ENCODE measurements around the gene FCF1. TPM values are rescaled to one million over a fixed set of nuclear protein-coding genes. Genes with fewer than 3 reads are reported as not detected.

Gene FCF1, protein sequence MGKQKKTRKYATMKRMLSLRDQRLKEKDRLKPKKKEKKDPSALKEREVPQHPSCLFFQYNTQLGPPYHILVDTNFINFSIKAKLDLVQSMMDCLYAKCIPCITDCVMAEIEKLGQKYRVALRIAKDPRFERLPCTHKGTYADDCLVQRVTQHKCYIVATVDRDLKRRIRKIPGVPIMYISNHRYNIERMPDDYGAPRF
- total RNA-seq (2014; rRNA removed; shearing (Covaris generic)) = 28.5 and 29.9 TPM in 2 replicates

DNA sequence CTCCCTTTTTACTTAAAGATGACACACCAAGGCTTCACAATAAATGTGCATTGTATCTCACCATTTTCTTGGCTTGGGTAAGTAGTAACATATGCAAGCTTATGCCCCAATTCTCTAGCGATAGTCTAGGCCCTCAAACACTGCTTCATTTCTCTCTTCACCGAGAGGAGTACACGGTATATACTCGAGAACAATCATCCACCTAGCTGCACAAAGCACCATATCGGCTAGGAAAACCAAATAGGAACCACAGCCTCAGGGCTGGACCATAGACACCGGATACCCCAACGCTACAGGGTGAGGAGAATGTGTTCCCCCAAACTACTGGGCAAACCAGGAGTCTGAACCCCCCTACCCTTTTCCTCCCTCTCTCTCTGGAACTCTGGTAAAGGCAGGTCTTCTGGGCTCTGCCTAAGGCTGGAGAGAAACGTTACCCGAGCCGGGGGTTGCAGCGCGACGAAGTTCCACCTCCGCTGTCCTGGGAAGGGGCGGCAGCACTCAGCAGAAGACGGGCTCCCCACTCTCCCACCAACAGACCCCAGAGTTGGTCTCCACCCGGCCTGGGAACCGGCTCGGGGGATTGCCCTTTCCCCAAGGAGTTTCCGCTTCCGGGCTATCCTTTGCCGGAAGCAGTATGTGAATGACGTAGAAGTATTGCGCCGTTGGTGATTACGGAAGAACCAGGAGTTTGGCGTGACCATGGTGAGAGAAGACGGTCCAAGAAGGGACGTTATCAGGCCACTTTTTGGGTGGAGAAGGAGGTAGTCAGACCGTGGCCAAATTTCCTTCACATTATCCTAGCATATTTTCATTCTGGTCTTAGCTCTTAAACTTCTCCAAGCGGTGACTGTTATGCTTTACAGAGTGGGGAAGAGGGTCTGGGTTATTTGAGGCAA is at the start of gene FCF1, which contains the start of gene AREL1:
Gene FCF1, plus strand, starts transcription at position 646 of the 896 bp plus-strand sequence. Its CDS starts 54 bp downstream, at position 700.
Gene AREL1, minus strand, starts transcription at position 582 of the 896 bp plus-strand sequence. CDS start 27,465 bp downstream, outside the sequence.
- DNase-seq (ENCODE audit: low read depth) = peak; percentile 86

DNA sequence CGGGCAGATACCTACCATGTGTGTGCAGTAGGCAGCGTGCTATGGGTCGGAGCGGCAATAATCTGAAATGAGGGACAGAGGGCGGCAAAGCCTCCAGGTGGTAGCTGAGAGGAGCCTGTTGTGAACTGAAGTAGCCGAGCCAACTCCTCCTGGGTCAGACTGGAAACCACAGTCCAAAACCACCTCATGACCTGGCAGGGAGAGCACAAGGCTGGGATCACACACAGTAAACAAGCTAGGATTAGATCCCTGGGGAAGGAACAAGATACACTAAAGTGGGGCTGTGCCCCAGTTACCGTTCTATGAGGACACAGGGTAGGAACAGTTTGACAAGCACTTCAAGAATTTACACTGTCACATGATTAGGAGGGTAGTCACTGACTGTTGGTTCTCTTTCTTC is 49.1 kb upstream of the FCF1 start:
- DNase-seq (ENCODE audit: low read depth) = no peak

DNA sequence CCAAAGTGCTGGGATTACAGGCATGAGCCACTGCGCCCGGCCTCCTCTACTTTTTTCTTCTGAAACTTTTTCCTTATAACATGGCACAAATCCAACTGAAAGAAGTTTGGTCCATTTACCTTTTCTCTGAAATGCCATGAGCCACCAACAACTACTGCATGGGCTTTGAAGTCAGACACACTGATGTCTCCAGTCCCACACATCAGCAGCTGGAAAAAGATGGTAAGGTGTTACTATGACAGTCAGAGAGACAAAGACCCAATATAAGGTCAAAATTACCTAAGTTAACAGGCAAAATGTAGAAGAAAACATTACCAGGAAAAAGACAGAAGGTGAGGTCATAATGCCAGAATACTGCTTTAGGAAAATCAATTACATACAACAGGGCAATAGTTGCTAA is 48.2 kb upstream of the FCF1 start:
- DNase-seq (ENCODE audit: low read depth) = no peak

DNA sequence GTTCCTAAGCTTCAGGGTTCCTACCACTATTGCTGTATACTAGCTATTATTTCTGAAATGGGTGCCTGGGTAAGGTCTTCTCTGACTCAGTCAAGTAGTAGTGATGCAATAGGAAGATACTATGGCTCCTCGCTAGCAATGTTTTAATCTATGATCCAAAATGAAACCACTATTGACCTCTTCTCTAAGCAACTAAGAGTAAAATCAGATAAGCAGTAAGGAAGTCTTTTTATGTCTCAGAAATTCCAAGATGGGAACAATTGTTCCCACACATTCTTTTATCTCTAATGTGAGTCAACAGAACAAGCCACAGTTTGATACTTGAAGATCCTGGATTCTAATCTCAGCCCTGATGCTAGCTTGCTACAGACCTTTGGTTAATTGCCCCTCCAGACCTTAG is 45.2 kb upstream of the FCF1 start:
- peak; percentile 47 for DNase-seq (ENCODE audit: low read depth)

DNA sequence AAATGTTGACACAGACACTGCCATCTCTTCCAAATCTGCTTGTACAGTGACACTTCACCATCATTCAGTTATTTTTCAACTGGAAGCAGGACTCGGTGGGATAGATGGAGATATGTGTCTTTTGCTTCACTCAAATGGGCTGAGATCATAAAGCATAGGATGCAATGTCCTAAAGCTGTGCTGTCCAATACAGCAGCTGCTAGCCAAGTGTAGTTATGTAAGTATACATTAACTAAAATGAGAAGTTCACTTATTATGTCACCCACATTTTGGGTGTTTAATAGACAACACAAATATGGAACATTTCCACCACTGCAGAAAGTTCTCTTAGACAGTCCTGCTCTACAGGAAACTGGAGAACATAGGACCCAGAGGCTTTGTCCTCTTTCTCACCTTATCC is 43.7 kb upstream of the FCF1 start:
- no peak for DNase-seq (ENCODE audit: low read depth)

DNA sequence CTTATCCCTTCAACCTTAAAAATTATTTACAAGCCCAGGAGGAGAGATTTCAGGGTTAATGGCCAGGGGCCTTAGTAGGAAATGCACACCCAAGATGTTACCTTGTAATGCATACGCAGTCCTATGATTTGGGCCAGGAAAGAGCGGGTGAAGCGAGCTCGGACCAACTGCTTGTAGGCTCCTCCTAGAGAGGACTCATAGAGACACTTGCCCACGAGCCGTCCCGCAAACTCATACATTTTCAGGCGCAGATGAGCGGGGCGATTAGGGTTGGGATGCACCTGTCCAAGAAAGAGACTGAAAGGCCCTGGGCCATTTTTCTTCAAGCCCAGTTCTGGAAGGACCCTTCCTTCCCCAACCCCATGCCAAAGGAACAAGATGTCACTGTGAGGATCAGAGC is 43.1 kb upstream of the FCF1 start:
- no peak for DNase-seq (ENCODE audit: low read depth)

DNA sequence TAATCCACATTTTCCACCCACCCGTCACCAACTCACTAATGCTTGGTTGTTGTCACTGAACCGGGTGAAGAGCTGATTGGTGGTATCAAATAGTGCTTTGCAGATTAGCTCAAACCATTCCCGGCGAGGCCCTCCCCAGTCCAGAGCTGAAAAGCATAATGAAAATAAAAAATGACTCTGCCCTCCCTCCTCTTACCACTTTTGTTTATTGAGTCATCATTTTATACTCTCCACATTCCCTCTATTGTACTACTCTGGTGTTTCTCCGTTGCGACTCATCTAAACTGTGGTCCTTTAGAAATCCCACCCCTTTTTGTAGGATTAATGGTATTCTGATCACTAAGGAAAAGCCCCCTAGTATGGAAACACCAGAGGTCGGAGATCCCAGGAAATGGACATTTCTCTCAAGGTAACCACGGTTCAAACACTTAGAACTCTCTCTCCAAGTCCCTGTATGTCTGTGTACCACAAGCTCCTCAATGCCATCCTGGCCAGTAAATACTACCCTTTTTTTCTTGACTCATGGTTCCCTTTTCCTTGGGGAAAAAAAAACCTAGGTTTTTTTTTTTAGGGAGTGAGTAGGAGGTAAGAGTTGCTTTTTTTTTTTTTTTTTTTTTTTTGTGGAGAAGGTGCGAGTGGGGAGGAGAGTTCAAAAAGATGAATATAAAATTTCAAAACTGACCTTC is 42.1 kb upstream of the FCF1 start:
- peak; percentile 55 for DNase-seq (ENCODE audit: low read depth)

DNA sequence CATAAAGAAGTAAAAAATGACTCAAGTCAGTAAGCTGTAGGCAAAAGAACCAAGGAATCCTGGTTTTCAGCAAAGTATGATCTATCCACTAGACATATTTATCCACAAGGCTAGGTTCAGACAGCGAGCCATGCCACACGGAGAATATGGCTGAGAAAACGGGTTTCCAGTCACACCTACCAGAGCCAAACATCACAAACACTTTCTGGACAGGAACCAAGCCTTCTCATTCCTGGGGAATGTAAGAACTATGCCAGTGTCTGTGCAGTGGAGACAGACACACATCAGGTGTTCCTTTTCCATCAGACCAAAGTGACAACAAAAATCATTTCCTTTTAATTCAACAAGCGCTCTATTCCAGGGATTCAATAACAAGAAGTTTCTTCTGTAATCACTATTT is 41.2 kb upstream of the FCF1 start:
- peak; percentile 64 for DNase-seq (ENCODE audit: low read depth)

DNA sequence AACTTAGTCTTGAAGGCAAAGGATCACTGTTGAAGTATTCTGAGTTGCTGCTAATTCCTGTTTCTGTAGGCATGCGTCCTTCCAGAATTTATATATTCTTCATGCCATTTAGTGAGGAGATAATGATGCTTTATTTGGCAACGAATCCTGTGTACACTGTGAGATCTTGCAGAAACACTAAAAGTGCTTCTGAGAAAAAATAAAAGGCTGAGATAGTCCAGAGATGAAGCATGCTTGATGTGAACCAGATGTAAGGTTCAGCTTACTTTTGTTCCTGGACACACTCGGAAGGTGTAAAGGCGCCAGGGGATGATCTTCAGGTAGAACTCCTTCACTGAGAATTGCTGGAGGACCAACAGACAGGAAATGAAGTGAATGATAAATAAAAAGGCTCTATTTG is 39.2 kb upstream of the FCF1 start:
- DNase-seq (ENCODE audit: low read depth) = no peak

DNA sequence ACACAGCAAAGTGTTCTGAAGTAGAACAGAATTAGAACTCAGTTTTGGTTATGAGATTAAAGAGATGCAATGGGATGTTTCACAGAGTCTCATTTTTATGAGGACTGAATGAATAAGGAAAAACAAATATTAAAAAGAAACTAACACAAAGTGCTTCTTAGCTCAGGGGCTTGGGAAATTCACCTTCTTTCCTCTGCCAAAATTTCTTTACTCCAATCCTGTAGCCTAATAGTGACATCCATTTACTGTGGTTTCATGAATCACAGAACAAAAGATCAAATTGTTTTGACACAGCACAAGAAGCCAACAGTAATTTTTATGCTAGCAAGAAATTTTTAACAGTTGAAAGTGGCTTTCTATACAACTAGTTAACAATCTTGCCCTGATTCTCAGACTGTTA is 37.7 kb upstream of the FCF1 start:
- no peak for DNase-seq (ENCODE audit: low read depth)

DNA sequence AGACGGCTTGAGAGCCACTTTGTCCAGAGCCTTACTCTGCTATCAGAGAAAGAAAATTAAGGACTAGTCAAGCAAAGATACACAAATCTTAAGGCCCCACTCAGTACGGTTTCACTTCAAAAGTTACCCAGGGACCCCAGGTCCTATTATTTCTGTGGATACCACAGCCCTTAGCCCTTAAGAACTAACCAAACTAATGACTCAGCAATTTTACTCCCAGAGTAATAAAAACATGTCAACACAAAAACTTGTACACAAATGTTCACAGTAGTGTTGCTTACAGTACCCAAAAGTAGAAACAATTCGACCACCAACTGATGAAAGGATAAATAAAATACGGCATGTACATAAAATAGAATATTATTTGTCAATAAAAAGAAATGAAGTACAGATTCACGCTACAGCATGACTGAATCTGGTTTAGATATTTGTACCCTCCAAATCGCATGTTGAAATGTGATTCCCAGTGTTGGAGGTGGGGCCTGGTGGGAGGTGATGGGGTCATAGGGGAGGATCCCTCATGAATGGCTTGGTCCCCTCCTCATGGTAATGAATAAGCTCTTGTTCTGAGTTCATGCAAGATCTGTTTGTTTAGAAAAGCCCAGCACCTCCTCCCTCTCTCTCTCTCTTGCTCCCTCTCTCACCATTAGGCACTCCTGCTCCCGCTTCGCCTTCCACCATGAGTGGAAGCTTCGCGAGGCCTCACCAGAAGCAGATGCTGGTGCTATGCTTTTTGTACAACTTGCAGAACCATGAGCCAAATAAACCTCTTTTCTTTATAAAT is 30.6 kb upstream of the FCF1 start:
- no peak for DNase-seq (ENCODE audit: low read depth)

DNA sequence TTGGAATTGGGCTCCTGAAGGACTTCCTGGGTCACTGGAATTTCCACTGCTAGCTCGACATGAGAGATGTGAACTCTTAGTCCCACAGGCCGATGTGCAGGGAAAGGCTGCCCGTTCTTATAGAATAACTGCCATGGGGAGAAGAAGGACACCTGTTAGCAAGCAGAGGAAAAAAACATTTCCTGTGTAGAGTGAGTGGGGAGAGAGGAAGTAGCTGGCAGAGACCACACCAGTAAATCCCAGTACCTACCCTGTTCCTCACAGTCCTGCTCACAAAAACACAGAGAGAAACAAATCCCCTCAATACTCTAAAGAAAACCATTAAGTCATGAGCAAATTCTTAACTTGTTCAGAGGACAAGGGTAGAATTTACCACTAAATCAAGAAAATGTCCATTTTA is 29.5 kb upstream of the FCF1 start:
- DNase-seq (ENCODE audit: low read depth) = no peak

DNA sequence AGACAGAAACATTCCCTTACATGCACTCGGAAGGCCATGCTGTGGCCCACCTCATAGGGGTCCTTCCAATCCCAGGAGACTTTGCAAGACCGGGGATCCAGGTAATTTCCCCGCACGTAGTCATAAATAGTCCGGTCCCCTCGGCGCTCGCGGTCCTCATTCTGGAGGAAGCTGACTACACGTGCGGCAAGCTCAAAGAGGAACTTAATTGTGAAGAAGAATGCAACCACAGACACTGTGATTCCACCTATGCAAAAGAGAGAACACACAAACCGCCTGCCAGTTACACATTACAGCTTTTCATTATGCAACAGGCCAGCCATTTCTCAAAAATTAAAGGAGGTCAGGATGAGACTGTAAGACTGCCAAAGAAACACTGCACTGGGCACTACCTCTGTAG is 28.5 kb upstream of the FCF1 start:
- no peak for DNase-seq (ENCODE audit: low read depth)

DNA sequence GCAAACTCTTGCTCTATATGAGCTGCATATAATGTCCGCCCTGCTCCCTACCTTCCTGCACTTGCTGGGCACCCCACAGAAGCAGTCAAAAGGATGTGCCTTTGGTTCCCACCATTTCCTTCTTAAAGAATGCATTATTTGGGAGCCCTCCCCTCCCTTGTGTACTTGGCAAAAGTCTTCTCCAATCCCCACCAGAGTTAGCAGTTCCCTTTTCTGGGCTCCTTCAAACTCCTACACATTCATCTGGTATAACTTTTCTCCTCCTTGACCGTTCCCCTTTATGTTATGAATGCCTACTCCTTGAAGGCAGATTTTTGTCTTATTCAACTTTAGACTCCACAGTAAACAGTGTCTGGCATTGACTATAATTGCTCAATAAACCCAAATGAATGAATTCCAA is 27.9 kb upstream of the FCF1 start:
- no peak for DNase-seq (ENCODE audit: low read depth)

DNA sequence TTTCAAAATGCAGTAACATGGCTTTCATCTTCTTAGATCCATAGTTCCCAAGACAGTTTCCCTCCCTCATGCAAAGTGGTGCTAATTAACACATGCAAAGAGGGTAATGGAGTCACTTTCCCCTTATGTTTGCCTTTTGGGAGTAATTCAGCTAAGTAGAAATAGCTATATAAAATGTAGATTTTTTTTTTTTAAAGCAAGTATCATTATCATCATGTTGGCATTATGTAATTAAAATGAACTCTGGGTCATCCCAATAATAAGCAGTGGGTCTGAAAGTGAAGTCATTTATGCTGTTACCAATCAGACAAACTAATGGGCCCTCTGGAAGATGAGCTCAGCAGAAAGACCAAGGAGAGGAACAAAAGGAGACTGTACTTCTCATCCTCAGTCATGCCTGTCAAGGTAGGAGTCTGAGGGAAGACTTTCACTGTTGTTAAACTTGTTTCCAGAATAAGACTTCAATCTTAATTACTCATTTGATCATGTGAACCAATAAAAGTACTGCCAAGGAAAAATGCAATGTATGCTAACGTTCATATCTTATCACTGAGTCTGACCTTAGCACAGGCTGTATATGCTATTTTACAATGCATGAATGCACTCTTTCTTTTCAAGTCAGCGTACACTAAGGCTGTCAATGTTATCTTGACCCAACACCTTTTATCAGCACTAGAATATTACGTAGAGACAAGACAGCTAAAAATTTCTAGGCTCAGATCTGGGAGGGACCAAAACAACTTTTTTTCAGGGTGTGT is 26.8 kb upstream of the FCF1 start:
- DNase-seq (ENCODE audit: low read depth) = no peak

DNA sequence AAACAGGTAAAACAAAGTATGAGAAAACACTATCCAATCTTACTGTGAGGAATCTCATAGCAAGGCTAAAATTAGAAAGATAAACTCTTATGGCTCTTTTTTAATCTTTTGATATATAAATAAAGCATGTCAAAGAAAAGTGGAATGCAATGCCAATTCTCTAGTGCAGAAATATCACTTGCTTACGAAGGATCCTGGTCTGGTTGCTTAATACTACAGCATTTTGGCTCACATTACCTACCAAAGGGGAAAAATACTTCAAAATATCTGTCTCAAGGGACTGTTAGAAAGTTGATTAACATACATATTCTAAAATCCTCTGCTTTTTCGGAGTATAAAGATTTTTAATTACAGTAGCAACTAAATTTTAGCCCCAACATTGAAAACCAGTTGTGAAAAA is 21.5 kb upstream of the FCF1 start:
- no peak for DNase-seq (ENCODE audit: low read depth)

DNA sequence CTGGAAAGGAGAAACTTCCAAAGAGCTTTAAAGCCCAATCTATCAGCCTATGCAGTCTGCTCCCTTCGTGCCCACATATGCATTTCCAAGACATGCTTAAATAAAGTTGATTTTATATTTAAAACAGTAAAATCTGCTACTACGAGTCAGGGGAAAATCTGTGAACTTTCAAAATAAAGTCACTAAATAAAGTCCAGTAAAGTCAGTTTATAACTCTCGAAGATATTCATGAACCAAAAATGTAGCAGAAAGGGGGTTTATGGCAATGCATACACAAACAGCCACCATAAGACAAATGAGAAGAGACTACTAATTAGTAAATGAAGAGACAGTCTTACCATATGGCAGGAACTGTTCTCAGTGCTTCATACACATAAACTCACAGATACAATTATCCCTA is 19.8 kb upstream of the FCF1 start:
- DNase-seq (ENCODE audit: low read depth) = no peak

DNA sequence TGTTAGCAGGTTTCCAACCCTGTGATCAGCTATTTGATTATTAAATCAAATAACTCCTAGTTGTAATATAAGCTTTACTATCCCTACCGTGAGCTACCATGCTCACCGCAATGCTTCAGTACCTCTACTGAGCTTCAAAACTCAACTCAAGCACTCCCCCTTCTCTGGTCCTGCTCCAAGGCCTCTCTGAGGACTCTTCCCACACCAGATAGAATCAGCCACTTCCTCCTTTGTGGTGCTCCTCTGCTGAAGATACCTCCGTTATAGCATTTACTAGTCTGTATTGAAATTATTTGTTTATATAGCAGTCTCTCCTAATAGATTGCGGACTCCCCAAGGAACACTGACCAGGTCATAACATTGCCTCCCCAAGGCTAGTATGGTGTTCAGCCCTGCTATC is 17.5 kb upstream of the FCF1 start:
- no peak for DNase-seq (ENCODE audit: low read depth)

DNA sequence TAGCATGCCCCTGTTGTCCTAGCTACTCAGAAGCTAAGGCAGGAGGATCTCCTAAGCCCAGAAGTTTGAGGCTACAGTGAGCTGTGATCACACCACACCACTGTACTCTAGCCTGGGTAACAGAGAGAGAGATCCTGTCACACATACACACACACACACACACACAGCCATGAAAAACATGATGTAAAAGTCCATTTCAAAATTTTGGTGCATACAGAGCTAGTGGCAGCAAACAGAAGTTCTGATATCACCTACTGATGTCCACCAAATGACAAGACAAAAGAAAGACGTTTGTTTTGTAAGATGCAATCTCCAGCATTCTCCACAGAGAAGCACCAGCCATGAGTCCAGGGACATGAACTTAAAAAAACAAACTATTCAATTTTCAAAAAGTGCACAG is 15.9 kb upstream of the FCF1 start:
- no peak for DNase-seq (ENCODE audit: low read depth)

DNA sequence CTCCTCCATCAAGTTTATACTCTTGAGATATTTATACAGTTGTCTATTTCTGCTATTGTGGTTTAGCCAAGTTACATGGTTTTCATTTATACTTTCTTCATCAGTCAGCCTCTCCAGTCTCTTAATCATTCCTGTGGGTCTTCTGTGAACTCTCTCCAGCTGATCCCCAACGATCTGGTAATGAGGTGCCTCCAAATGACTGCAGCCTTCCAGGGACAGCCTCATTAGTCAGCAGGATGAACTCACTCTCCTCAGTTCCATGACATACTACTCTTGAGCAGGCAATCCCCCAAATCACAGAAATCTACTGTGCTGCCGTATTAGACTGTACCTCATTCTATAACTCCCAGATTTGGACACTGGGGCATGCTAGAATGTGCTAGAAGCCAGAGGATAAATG is 15.4 kb upstream of the FCF1 start:
- DNase-seq (ENCODE audit: low read depth) = peak; percentile 49

DNA sequence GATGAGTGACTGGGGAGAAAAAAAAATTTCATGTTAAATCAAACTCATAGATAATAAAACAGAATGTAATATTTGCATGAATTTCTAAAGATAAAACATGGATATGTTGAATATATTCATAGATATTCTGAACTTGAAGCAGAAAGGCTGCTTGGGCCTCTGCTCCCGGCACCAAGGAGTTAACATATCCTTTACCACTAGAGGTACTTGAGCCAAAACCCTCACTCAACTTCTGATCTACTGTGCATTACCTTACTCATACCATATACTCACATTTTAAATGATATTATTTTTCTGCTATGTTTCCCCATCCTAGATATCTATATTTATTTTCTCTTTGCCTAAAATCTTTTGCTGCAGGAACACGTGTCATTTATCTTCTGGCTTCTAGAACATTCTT is 15.0 kb upstream of the FCF1 start:
- DNase-seq (ENCODE audit: low read depth) = no peak
